T1000 (cell line): ENCODE measurements around the gene MMP25.

Experiments
- DNase-seq: peaks from one replicate; lab custom pipeline; 2025; ENCODE audit warnings: mixed read lengths; lab: John Stamatoyannopoulos, UW

Gene MMP25

GRCh38 chr16:3017794-3018506 is 28.4 kb upstream of the MMP25 start, which contains the start of gene CLDN6:
Gene CLDN6 (minus strand): TSS chr16:3018183. CDS start chr16:3016021, 2,162 bp downstream.
- no peak for DNase-seq

DNA sequence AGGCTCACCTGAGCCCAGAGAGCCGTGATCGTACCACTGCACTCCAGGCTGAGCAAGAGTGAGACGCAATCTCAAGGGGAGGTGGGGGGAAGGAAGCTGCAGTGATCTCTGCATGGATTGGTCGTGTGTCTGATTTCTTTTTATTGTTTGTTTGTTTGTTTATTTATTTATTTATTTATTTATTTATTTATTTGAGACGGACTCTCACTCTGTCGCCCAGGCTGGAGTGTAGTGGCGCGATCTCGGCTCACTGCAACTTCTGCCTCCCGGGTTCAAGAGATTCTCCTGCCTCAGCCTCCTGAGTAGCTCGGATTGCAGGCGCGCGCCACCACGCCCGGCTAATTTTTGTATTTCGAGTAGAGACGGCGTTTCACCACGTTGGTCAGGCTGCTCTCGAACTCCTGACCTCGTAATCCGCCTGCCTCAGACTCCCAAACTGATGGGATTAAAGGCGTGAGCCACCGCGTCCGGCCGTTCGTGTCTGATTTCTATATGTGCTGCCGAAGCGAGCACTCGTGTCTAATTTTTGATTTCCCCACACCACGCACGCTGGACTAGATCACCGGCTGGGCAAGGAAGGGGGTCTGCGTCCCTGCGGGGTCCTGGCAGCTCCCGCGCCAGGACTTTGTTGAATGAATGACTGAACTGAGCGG is 26.6 kb upstream of the MMP25 start:
- DNase-seq: no peak

- peak; percentile 77 for DNase-seq
Measured at GRCh38 chr16:3020247-3020603, 26.1 kb upstream of the MMP25 start, which contains the start of gene TNFRSF12A. Gene TNFRSF12A (plus strand): TSS chr16:3020368. CDS start chr16:3020398, 30 bp downstream.

DNA sequence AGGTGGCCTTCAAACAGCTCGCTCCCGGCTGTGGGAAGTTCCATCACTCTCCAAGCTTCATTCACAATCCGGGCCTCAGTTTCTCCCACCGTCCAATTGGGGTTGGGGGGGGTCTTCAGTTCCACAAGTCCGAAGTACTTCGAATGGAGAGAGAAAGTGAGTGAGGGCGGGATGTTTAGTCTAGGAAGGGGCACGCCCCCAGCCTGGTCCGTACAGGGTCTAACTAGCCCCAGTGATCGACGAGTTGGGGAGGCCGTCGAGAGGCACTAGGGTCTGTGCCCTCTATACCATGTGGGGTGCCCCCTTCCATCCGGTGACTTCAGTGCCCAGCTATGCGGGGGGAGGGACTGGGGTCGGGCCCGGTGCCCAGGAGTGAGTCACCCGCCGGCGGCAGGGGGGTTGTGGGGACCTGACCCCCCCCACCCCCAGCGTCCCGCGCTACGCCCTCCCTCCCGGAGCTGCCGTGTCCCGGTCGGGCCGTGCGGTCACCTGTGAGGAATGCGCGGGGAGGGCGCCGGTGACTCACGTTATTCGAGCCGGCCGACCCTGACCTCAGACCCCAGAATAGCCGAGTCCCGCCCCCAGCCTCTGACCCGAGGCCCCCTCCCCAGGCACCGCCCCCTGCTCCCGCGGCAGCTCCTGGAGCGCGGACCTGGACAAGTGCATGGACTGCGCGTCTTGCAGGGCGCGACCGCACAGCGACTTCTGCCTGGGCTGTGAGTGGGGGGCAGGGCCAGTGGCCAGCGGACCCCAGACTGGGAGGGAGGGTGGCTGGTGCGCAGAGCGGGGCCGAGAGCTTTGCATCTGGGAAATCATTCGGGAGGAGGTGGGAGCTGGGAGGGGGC is 25.5 kb upstream of the MMP25 start:
- peak; percentile 93 for DNase-seq

DNA sequence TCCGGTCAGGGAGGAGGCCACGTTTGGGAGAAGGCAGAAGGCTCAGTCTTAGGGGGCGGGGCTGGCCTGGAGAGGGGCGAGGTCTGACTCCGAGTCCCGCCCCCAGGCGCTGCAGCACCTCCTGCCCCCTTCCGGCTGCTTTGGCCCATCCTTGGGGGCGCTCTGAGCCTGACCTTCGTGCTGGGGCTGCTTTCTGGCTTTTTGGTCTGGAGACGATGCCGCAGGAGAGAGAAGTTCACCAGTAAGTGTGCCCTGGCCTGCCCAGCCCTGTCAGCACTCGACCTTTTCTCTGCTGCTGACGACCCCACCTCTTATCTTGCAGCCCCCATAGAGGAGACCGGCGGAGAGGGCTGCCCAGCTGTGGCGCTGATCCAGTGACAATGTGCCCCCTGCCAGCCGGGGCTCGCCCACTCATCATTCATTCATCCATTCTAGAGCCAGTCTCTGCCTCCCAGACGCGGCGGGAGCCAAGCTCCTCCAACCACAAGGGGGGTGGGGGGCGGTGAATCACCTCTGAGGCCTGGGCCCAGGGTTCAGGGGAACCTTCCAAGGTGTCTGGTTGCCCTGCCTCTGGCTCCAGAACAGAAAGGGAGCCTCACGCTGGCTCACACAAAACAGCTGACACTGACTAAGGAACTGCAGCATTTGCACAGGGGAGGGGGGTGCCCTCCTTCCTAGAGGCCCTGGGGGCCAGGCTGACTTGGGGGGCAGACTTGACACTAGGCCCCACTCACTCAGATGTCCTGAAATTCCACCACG is 24.7 kb upstream of the MMP25 start:
- peak; percentile 91 for DNase-seq

- peak; percentile 91 for DNase-seq
Measured at GRCh38 chr16:3022208-3022683, 24.1 kb upstream of the MMP25 start.

DNA sequence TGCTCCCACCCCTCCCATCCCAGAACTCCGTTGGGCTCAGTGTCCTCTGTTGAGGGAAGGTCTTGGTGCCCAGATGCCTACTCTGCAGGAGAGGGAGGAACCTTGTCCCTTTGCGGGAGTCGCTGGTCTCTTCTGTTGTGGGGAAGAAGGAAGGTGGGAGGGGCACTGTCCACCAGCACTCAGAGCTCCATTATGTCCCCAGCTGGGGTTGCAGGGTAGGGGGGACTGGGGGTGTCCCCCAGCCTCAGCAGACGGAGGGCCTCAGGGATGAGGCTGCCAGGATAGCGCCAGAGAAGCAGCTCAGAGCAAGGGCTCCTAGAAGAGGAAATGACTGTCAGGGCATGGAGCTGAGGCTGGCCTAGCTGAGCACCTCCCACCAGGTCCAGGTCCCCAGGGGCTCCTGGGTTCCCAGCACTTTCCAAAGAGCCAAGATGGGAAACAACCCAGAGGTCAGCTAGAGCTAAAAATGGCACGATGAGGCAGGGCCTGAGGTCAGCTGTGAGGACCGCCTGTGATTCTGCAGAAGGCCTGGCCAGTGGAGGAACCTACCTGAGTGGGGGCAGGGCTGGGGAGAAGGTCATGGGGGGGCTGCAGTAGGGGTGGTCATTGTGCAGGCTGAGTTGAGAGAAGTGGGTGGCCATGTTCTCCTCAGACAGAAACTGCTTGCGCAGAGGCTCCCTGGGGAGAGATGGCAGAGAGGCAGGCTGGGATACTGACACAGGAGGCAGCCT is 23.5 kb upstream of the MMP25 start:
- no peak for DNase-seq

GRCh38 chr16:3023415-3023668 is 23.0 kb upstream of the MMP25 start:
- peak; percentile 80 for DNase-seq

GRCh38 chr16:3023669-3024478 is 22.5 kb upstream of the MMP25 start, which contains the start of the genes HCFC1R1 and THOC6:
Gene HCFC1R1 (minus strand): TSS chr16:3023942. CDS start chr16:3023941, 1 bp downstream.
Gene THOC6 (plus strand): TSS chr16:3024035. CDS start chr16:3024327, 292 bp downstream.
- DNase-seq: peak; percentile 94

GRCh38 chr16:3025032-3026002 is 21.0 kb upstream of the MMP25 start:
- DNase-seq: no peak

DNA sequence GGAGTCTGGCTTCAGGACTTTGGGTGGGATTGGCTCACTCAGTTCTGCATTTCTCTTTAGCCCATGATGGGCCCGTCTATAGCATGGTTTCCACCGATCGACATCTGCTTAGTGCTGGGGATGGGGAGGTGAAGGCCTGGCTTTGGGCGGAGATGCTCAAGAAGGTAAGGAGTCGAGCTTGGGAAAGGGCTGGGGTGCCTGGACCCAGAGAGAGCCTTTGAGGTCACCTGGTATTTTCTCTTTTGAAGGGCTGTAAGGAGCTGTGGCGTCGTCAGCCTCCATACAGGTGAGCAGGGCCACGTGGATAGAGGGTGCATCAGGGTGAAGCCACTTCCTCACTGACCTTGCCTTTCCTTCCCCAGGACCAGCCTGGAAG is 20.4 kb upstream of the MMP25 start:
- DNase-seq: no peak

DNA sequence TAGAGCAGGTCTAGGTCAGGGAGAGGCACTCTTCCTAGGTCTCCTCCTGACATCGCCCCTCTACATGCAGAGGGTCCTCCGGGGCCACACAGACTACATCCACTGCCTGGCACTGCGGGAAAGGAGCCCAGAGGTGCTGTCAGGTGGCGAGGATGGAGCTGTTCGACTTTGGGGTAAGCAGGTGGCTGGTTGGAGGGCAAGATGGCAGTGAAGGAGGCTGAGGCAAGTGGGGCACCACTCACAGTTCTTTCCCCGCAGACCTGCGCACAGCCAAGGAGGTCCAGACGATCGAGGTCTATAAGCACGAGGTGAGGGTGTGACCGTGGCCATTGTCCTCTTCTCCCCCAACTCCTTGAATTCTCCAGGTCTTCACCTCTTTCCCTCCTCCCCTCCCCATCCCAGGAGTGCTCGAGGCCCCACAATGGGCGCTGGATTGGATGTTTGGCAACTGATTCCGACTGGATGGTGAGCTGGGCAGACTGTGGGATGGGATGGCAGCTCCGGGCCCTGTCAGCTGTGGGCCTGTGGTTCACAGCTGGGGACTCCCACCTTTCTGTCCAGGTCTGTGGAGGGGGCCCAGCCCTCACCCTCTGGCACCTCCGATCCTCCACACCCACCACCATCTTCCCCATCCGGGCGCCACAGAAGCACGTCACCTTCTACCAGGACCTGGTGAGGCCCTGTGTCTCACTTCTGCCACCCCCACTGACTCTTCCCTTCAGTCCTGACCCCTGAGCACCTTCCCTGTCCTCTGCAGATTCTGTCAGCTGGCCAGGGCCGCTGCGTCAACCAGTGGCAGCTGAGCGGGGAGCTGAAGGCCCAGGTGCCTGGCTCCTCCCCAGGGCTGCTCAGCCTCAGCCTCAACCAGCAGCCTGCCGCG is 19.5 kb upstream of the MMP25 start:
- no peak for DNase-seq

DNA sequence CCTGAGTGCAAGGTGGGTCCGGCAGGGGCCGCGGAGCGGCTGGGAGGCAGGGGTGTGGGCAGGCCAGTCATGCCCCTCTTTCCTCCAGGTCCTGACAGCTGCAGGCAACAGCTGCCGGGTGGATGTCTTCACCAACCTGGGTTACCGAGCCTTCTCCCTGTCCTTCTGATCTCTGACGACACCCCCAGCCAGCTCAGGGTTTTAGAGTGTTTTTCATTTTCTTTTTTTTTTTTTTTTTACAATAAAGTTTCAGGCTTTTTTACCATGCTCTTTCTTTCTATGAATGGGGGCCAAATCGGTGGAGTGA is 18.9 kb upstream of the MMP25 start:
- DNase-seq: no peak

GRCh38 chr16:3027983-3028715 is 18.2 kb upstream of the MMP25 start:
- no peak for DNase-seq

- no peak for DNase-seq
Measured at GRCh38 chr16:3028716-3029319, 17.5 kb upstream of the MMP25 start.

DNA sequence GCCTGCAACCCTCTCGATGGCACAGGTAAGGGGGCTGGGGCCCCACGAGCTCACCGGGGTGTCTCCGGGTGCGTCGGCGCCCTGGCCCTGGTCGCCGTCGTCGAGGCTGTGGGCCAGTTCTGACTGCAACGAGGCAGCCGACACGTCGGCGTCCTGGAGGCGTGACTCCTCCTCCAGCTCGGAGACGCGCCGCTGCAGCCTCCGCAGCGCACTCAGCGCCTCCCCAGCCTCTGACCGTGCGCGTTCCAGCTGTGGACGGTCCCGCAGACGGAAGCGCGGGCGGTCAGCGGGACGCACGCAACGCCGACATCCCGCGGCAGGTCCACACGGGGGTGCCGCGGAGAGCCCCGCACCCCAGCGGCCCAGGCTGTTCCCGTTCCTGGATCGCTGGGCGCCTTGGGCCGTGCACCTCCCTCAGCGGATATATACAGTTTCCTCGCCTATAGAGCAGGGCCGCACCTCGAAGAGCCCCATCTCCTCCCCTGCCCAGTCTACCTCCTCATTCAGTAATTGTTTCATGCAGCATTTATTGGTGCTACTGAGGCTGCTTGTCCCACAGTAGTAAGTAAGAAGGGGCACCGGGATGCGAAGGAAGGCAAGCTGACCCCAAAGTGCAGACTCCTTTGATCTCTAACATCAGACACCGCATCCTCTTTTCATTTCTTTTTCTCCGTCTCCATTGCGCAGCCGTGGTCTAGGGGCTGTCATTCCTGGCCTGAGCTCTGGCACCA is 16.7 kb upstream of the MMP25 start:
- no peak for DNase-seq
